GM12872 (cell line): ENCODE results near the gene DENND5B.

Experiments
- CTCF ChIP-seq: IDR thresholded peaks from 3 replicates; pipeline ENCODE4 v1.5.1; 2011; ENCODE audit warnings: low read depth, mild to moderate bottlenecking, low read length, moderate library complexity; ENCODE audit not compliant: insufficient read depth

The DENND5B gene

GRCh38 chr12:31567029-31567428 lies 23.9 kb downstream of the DENND5B start:
- TF ChIP-seq CTCF, result no peak

DNA sequence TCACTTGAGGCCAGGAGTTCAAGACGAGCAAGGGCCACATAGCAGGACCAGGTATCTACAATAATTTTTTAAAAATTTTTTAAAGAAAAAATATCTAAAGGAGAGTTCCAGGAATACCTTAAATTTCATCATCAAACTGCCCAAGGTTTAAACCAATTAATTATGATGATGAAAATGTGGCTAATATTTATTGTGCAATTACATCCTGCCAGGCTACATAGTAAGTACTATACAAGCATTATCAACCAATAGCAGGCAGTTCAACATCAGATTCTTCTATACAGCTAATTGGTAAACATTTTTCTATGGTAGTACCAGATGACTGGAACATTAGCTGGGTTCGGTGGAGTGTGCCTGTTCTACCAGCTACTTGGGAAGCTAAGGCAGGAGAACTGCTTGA lies 24.4 kb downstream of the DENND5B start:
- TF ChIP-seq CTCF, result no peak

DNA sequence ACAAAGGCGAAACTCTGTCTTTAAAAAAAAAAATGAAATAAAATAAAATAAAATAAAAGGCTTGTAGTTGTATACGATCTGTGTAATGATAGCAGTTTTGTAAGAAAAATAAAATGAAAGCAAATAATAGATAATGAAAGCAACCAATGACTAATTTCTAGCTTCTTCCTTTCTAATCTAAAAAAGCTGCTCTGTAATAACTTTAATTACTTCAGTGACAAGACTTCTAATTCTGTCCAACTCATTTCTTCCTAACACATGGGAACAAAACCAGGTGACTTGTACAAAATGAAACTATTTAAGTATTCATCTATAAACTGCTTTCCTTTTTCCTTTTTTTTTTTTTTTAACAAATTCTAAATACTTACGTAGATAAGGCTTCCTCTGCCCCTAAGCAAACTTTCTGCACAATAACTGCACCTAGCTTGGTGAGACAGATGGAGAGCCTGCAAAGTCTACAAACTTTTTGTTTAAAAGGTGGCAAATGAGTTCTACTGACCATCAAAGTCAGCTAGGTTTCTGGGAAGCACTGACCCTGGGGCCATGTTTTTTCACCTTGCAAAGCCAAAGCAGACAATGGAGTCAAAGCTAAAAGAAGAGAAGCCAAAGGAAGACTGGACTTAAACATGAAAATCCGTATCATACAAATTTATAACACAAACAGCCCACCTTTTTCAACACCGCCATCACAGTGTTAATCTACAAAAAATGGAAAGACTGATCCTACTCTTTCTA lies 28.2 kb downstream of the DENND5B start:
- no peak for TF ChIP-seq CTCF

DNA sequence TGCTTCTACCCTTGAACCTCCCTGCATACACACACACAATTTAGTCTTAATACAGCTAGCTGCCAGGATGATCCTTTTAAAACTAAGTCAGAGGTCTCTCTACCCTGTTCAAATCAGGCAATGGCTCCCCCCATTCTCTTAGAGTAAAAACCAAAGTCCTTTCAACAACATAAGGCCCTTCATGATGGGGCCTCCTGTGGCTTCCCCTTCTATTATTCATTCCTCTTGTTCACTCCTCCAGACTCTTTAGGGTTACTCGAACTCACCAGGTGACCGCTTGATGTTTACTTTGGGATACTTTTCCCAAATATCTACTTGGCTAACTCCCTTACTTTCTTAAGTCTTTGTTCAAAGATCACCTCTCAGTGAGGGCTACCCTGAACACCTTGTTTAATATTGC lies 30.4 kb downstream of the DENND5B start:
- no peak for TF ChIP-seq CTCF

DNA sequence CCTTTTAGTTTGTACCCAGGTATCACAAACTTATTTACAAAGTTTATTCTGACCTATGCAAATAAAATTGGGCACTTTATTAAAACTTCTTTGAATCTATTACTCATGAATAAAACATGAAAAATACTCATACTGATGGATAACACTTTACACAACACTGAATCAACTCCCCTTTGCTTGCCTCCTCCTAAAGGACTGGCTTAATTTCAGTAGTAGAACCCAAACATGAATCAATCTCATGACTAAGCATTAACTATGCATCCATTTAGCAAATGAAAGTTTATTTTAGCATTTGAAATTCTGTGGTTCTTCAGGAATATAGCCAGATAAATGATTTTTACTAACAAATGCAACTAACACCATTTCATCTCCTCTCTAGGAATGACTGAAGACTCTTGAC lies 32.4 kb downstream of the DENND5B start:
- TF ChIP-seq CTCF, result no peak

GRCh38 chr12:31557707-31558106 lies 33.2 kb downstream of the DENND5B start:
- no peak for TF ChIP-seq CTCF

GRCh38 chr12:31536672-31537071 lies 54.3 kb downstream of the DENND5B start:
- TF ChIP-seq CTCF, result no peak
